GM19035 (cell line): Measurements from ENCODE around the gene NOTCH4.

Source experiments
- ATAC-seq: cut with Tn5 transposase; IDR thresholded peaks from one replicate; pipeline ENCODE4 v1.9.1; 2021; ENCODE audit not compliant: unreplicated experiment

The NOTCH4 gene

GRCh38 chr6:32147401-32148132 lies 76.3 kb downstream of the NOTCH4 start:
- no peak for ATAC-seq

GRCh38 chr6:32146687-32147086 lies 77.2 kb downstream of the NOTCH4 start:
- no peak for ATAC-seq

- ATAC-seq = no peak
Observed at GRCh38 chr6:32146287-32146686, 77.6 kb downstream of the NOTCH4 start.
